HepG2 (cell line): ENCODE measurements around the gene COX4I2. TPM values are rescaled to one million over a fixed set of nuclear protein-coding genes. Genes with fewer than 3 reads are reported as not detected.
A peak's percentile ranks its signal among the peaks of the same experiment; 100 is the strongest.

Experiments used
- ARID2 ChIP-seq: sonication (generic); formaldehyde crosslinking; IDR thresholded peaks from 2 replicates; pipeline ENCODE4 v1.8.1; 2022; ENCODE audit warnings: mild to moderate bottlenecking, missing genetic modification reagents, borderline replicate concordance
- CC2D1A ChIP-seq: sonication (generic); formaldehyde crosslinking; IDR thresholded peaks from 2 replicates; pipeline ENCODE4 v1.8.1; 2023; ENCODE audit warnings: mild to moderate bottlenecking, missing genetic modification reagents
- GATAD2A ChIP-seq: IDR thresholded peaks from 2 replicates; pipeline ENCODE4 v1.6.1; 2016
- HNRNPK ChIP-seq: fragments of 200-400 bp; formaldehyde crosslinking; IDR thresholded peaks from 2 replicates; pipeline ENCODE4 v1.6.1; 2018; ENCODE audit warnings: low read length, low read depth, moderate library complexity, mild to moderate bottlenecking; ENCODE audit not compliant: poor library complexity, severe bottlenecking
- JARID2 ChIP-seq: sonication (generic); formaldehyde crosslinking; IDR thresholded peaks from 2 replicates; pipeline ENCODE4 v1.8.1; 2023; ENCODE audit warnings: missing genetic modification reagents, inconsistent platforms; ENCODE audit not compliant: insufficient replicate concordance
- KAT7 ChIP-seq: IDR thresholded peaks from 2 replicates; pipeline ENCODE4 v1.6.1; 2018; ENCODE audit warnings: borderline replicate concordance, missing compliant biosample characterization
- RARA ChIP-seq: IDR thresholded peaks from 2 replicates; pipeline ENCODE4 v1.6.1; 2016; ENCODE audit warnings: missing genetic modification reagents, missing compliant biosample characterization
- RCOR2 ChIP-seq: IDR thresholded peaks from 2 replicates; pipeline ENCODE4 v1.6.1; 2016; ENCODE audit warnings: missing biosample characterization, missing genetic modification reagents
- SIN3A ChIP-seq: IDR thresholded peaks from 2 replicates; pipeline ENCODE4 v1.6.1; 2011; ENCODE audit warnings: low read depth, mild to moderate bottlenecking, control low read depth, low read length, borderline replicate concordance
- SOX13 ChIP-seq, 3 experiments: fragments of 450-650 bp in 1 of 3; sonication (generic) in 1 of 3; formaldehyde crosslinking in 1 of 3; IDR thresholded peaks in 2 of 3; conservative IDR thresholded peaks in 1 of 3; 2 replicates each; pipeline versions ENCODE4 v1.5.0 to v1.6.1; 2016 to 2020; ENCODE audit warnings: antibody characterized with exemption in 1 of 3, mild to moderate bottlenecking in 1 of 3, missing compliant biosample characterization in 1 of 3, missing genetic modification reagents in 1 of 3, moderate library complexity in 1 of 3
- U2AF1 ChIP-seq: fragments of 200-400 bp; formaldehyde crosslinking; optimal IDR thresholded peaks from 2 replicates; pipeline ENCODE3; 2017; ENCODE audit warnings: mild to moderate bottlenecking, low read depth, low read length
- ZNF207 ChIP-seq: fragments of 450-650 bp; IDR thresholded peaks from 2 replicates; pipeline ENCODE4 v1.6.1; 2016; ENCODE audit warnings: antibody characterized with exemption, borderline replicate concordance
- ZNF3 ChIP-seq: IDR thresholded peaks from 2 replicates; pipeline ENCODE4 v1.7.0; 2017; ENCODE audit warnings: inconsistent platforms
- ZNF317 ChIP-seq: sonication (generic); formaldehyde crosslinking; IDR thresholded peaks from 2 replicates; pipeline ENCODE4 v1.5.0; 2020; ENCODE audit warnings: mild to moderate bottlenecking, missing genetic modification reagents
- ZNF383 ChIP-seq: sonication (generic); formaldehyde crosslinking; IDR thresholded peaks from 2 replicates; pipeline ENCODE4 v1.4.0; 2020; ENCODE audit warnings: missing genetic modification reagents, mild to moderate bottlenecking, borderline replicate concordance
- ZNF44 ChIP-seq: sonication (generic); formaldehyde crosslinking; IDR thresholded peaks from 2 replicates; pipeline ENCODE4 v1.5.1; 2020; ENCODE audit warnings: mild to moderate bottlenecking, missing genetic modification reagents
- ZNF672 ChIP-seq: sonication (generic); formaldehyde crosslinking; IDR thresholded peaks from 2 replicates; pipeline ENCODE4 v1.8.1; 2022; ENCODE audit warnings: missing genetic modification reagents
- ZNF788 ChIP-seq: sonication (generic); formaldehyde crosslinking; IDR thresholded peaks from 2 replicates; pipeline ENCODE4 v1.5.0; 2020; ENCODE audit warnings: mild to moderate bottlenecking, missing genetic modification reagents, borderline replicate concordance
- ZNF891 ChIP-seq: sonication (generic); formaldehyde crosslinking; IDR thresholded peaks from 2 replicates; pipeline ENCODE4 v1.5.0; 2020; ENCODE audit warnings: mild to moderate bottlenecking, missing genetic modification reagents
- ZSCAN30 ChIP-seq: sonication (generic); formaldehyde crosslinking; IDR thresholded peaks from 2 replicates; pipeline ENCODE4 v1.5.0; 2020; ENCODE audit warnings: mild to moderate bottlenecking, missing genetic modification reagents
- polyA plus RNA-seq, 8 experiments: library from polyadenylated mRNA; depleted of rRNA in 3 of 8; stranded (reverse) in 7 of 8; unstranded in 1 of 8; fragments of >200 nt; fragmentation: Illumina TruSeq in 4 of 8; extraction: Trizol in 4 of 8; gene quantifications; 2 replicates each; pipeline versions ENCODE4 v1.2.1 to v1.2.3, GENCODE V29; 2011 to 2016; ENCODE audit warnings: low read depth in 4 of 8, missing spikeins in 1 of 8, mixed read lengths in 1 of 8; ENCODE audit not compliant: insufficient read depth in 1 of 8
- total RNA-seq, 5 experiments: library from RNA; depleted of rRNA; stranded (reverse); fragments of >200 nt; fragmentation: Illumina TruSeq; extraction: Trizol; gene quantifications; 2 replicates each; pipeline ENCODE4 v1.2.3, GENCODE V29; 2016; ENCODE audit warnings: low read depth in 1 of 5
- TF ChIP-seq, protein P1 (sequence below): sonication (generic); formaldehyde crosslinking; IDR thresholded peaks from 2 replicates; pipeline ENCODE4 v1.5.1; 2020; ENCODE audit warnings: missing genetic modification reagents, mild to moderate bottlenecking, borderline replicate concordance
- TF ChIP-seq, protein P2 (sequence below): sonication (generic); formaldehyde crosslinking; IDR thresholded peaks from 2 replicates; pipeline ENCODE4 v1.8.1; 2023; ENCODE audit warnings: mild to moderate bottlenecking, missing genetic modification reagents, borderline replicate concordance
- TF ChIP-seq, protein P3 (sequence below): sonication (generic); formaldehyde crosslinking; IDR thresholded peaks from 2 replicates; pipeline ENCODE4 v1.9.0; 2021; ENCODE audit warnings: missing genetic modification reagents, borderline replicate concordance
- TF ChIP-seq, protein P4 (sequence below): sonication (generic); formaldehyde crosslinking; IDR thresholded peaks from 2 replicates; pipeline ENCODE4 v1.5.0; 2020; ENCODE audit warnings: mild to moderate bottlenecking, missing genetic modification reagents, borderline replicate concordance
- TF ChIP-seq, protein P5 (sequence below): sonication (generic); formaldehyde crosslinking; IDR thresholded peaks from 2 replicates; pipeline ENCODE4 v1.8.0; 2022; ENCODE audit warnings: mild to moderate bottlenecking, missing genetic modification reagents

The COX4I2 gene
- total and polyA plus RNA-seq, 2 of the 13 experiments (the other 11 are each of a cell fraction or from before 2014, with no cell fraction given): 1.1 TPM; not detected in 1

DNA sequence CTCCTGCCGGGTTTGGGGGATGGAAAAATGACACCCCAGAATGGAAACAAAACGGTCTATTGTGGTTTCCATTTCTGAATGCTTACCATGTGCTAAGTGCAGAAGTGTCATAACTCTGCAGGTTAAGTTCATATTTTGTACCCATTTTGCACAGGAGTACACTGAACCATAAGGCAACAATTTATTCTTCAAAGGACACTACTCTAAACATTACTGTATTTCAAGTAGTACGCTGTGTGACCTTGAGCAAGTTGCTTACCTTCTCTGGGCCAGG, 42.4 kb upstream of the COX4I2 start (continued):
- TF ChIP-seq, protein P1, sequence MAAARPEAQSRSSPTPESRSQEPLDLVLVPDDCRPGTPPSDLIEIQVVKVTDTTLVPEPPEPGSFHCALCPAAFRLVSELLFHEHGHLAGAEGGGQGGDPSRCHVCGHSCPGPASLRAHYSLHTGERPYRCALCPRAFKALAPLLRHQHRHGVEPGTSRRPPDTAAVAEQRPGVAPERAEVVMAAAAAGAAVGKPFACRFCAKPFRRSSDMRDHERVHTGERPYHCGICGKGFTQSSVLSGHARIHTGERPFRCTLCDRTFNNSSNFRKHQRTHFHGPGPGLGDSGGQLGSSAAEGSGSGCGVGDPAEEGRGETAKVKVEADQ (CRISPR knock-in tag): 0 out of 2 replicates have a peak, but pooled peaks have one; percentile 39
- no peak for TF ChIP-seq ZNF383
- TF ChIP-seq GATAD2A (CRISPR knock-in tag): no peak
- TF ChIP-seq RCOR2 (CRISPR knock-in tag): peak; percentile 98; the same call in 1 of the 2 replicates
- TF ChIP-seq, protein P2, sequence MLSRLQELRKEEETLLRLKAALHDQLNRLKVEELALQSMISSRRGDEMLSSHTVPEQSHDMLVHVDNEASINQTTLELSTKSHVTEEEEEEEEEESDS (CRISPR knock-in tag): 0 out of 2 replicates have a peak, but pooled peaks have one; percentile 42
- TF ChIP-seq ZNF317 (CRISPR knock-in tag): no peak
- TF ChIP-seq, protein P3, sequence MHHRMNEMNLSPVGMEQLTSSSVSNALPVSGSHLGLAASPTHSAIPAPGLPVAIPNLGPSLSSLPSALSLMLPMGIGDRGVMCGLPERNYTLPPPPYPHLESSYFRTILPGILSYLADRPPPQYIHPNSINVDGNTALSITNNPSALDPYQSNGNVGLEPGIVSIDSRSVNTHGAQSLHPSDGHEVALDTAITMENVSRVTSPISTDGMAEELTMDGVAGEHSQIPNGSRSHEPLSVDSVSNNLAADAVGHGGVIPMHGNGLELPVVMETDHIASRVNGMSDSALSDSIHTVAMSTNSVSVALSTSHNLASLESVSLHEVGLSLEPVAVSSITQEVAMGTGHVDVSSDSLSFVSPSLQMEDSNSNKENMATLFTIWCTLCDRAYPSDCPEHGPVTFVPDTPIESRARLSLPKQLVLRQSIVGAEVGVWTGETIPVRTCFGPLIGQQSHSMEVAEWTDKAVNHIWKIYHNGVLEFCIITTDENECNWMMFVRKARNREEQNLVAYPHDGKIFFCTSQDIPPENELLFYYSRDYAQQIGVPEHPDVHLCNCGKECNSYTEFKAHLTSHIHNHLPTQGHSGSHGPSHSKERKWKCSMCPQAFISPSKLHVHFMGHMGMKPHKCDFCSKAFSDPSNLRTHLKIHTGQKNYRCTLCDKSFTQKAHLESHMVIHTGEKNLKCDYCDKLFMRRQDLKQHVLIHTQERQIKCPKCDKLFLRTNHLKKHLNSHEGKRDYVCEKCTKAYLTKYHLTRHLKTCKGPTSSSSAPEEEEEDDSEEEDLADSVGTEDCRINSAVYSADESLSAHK (CRISPR knock-in tag): no peak
- TF ChIP-seq ARID2 (CRISPR knock-in tag): no peak
- no peak; the same call in 1 of the 2 replicates for TF ChIP-seq KAT7 (CRISPR knock-in tag)
- TF ChIP-seq, protein P4, sequence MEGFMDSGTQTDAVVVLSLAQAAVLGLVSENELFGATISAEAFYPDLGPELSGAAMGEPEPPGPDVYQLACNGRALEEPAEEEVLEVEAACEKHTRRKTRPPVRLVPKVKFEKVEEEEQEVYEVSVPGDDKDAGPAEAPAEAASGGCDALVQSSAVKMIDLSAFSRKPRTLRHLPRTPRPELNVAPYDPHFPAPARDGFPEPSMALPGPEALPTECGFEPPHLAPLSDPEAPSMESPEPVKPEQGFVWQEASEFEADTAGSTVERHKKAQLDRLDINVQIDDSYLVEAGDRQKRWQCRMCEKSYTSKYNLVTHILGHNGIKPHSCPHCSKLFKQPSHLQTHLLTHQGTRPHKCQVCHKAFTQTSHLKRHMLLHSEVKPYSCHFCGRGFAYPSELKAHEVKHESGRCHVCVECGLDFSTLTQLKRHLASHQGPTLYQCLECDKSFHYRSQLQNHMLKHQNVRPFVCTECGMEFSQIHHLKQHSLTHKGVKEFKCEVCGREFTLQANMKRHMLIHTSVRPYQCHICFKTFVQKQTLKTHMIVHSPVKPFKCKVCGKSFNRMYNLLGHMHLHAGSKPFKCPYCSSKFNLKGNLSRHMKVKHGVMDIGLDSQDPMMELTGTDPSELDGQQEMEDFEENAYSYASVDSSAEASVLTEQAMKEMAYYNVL (CRISPR knock-in tag): peak; percentile 11; the same call in 1 of the 2 replicates
- 0 out of 2 replicates have a peak, but pooled peaks have one; percentile 8 for TF ChIP-seq CC2D1A (CRISPR knock-in tag)
- no peak for TF ChIP-seq ZNF891 (CRISPR knock-in tag)
- TF ChIP-seq JARID2 (CRISPR knock-in tag): no peak
- TF ChIP-seq ZNF3 (CRISPR knock-in tag): 0 out of 2 replicates have a peak, but pooled peaks have one; percentile 57
- TF ChIP-seq SOX13 (IDR thresholded peaks at IDR 0.05): no peak
- no peak for TF ChIP-seq SOX13 (CRISPR knock-in tag; conservative IDR thresholded peaks at IDR 0.05 in 1 of 2, IDR thresholded peaks at IDR 0.05 in 1 of 2)
- TF ChIP-seq SIN3A: peak; percentile 5; the same call in 1 of the 2 replicates
- no peak for TF ChIP-seq HNRNPK
- TF ChIP-seq ZNF207: no peak
- no peak for TF ChIP-seq ZNF672 (CRISPR knock-in tag)
- TF ChIP-seq, protein P5, sequence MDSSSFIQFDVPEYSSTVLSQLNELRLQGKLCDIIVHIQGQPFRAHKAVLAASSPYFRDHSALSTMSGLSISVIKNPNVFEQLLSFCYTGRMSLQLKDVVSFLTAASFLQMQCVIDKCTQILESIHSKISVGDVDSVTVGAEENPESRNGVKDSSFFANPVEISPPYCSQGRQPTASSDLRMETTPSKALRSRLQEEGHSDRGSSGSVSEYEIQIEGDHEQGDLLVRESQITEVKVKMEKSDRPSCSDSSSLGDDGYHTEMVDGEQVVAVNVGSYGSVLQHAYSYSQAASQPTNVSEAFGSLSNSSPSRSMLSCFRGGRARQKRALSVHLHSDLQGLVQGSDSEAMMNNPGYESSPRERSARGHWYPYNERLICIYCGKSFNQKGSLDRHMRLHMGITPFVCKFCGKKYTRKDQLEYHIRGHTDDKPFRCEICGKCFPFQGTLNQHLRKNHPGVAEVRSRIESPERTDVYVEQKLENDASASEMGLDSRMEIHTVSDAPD: no peak
- no peak for TF ChIP-seq ZSCAN30 (CRISPR knock-in tag)
- TF ChIP-seq RARA (CRISPR knock-in tag): no peak
- TF ChIP-seq U2AF1: peak; percentile 24
- 0 out of 2 replicates have a peak, but pooled peaks have one; percentile 15 for TF ChIP-seq ZNF788
- no peak for TF ChIP-seq ZNF44 (CRISPR knock-in tag)
